ENCODE results near the gene PRKCH. TPM values are rescaled to one million over a fixed set of nuclear protein-coding genes. Genes with fewer than 3 reads are reported as not detected.

PRKCH gene
- total and polyA plus RNA-seq, 2 donors from 2014 or later = 8.3 to 47.0 TPM

GRCh38 chr14:61481701-61482100, 160.3 kb downstream of the PRKCH start:
- Histone ChIP-seq H3K9me3 (ENCODE audit: control insufficient read depth in 2 of 3, insufficient read depth in 1 of 3, low read length in 3 of 3) (no peaks in the 10 kb centered on the region), H3K4me1 (ENCODE audit: control insufficient read depth in 2 of 3, insufficient read depth in 2 of 3, low read depth in 1 of 3, low read length in 3 of 3) (peaks cover 0 to 23% (median 21%) of the 10 kb centered on the region in 3 donors), H3K36me3 (ENCODE audit: control insufficient read depth in 2 of 3, insufficient read depth in 3 of 3, low read length in 3 of 3) (no peaks in the 10 kb centered on the region), H3K4me3 (ENCODE audit: low read length in 3 of 3) (no peak overlapping the region), H3K27me3 (ENCODE audit: control insufficient read depth, insufficient read depth, low read length) (no peaks in the 10 kb centered on the region), H3K27ac (ENCODE audit: low read depth in 2 of 2, low read length in 2 of 2) (no peak overlapping the region), H3K9ac (ENCODE audit: low read length in 3 of 3) (no peak overlapping the region)
- FAIRE-seq (no peak), DNase-seq (no peak)
- no peak for TF ChIP-seq CTCF (IDR thresholded peaks at IDR 0.05; ENCODE audit: borderline replicate concordance, extremely low read depth, insufficient read depth)
- intact Hi-C loops (cut with DNase I) = loop anchor here (10.0 kb wide), 1 partner anchor 63 kb away; no protein-coding TSS in a partner anchor

- peak overlapping the region in 1 of 2 donors; percentile 35 for H3K27ac ChIP-seq (ENCODE audit: low read depth in 2 of 2, low read length in 2 of 2)
- H3K9ac ChIP-seq (ENCODE audit: low read length in 3 of 3) = peak overlapping the region in 1 of 3 donors; percentile 23
- intact Hi-C loops (cut with DNase I) = loop anchor here (10.0 kb wide), 1 partner anchor 62 kb away; no protein-coding TSS in a partner anchor
- H3K27me3 ChIP-seq (ENCODE audit: control insufficient read depth, insufficient read depth, low read length) = no peaks in the 10 kb centered on the region
- H3K4me1 ChIP-seq (ENCODE audit: control insufficient read depth in 2 of 3, insufficient read depth in 2 of 3, low read depth in 1 of 3, low read length in 3 of 3) = peaks cover 0 to 18% (median 18%) of the 10 kb centered on the region in 3 donors
- TF ChIP-seq CTCF (IDR thresholded peaks at IDR 0.05; ENCODE audit: borderline replicate concordance, extremely low read depth, insufficient read depth) = no peak
- FAIRE-seq (no peak), DNase-seq (no peak)
- no peaks in the 10 kb centered on the region for H3K36me3 ChIP-seq (ENCODE audit: control insufficient read depth in 2 of 3, insufficient read depth in 3 of 3, low read length in 3 of 3)
- no peaks in the 10 kb centered on the region for H3K9me3 ChIP-seq (ENCODE audit: control insufficient read depth in 2 of 3, insufficient read depth in 1 of 3, low read length in 3 of 3)
- H3K4me3 ChIP-seq (ENCODE audit: low read length in 3 of 3) = no peak overlapping the region
These were observed 161.2 kb downstream of the PRKCH start for GRCh38 chr14:61482348-61483206.

- DNase-seq = no peak
- Histone ChIP-seq H3K36me3 (ENCODE audit: control insufficient read depth in 2 of 3, insufficient read depth in 3 of 3, low read length in 3 of 3) (no peaks in the 10 kb centered on the region), H3K27me3 (ENCODE audit: control insufficient read depth, insufficient read depth, low read length) (no peaks in the 10 kb centered on the region), H3K9me3 (ENCODE audit: control insufficient read depth in 2 of 3, insufficient read depth in 1 of 3, low read length in 3 of 3) (no peaks in the 10 kb centered on the region), H3K9ac (ENCODE audit: low read length in 3 of 3) (no peak overlapping the region), H3K4me1 (ENCODE audit: control insufficient read depth in 2 of 3, insufficient read depth in 2 of 3, low read depth in 1 of 3, low read length in 3 of 3) (peaks cover 0 to 9% (median 9%) of the 10 kb centered on the region in 3 donors), H3K27ac (ENCODE audit: low read depth in 2 of 2, low read length in 2 of 2) (no peak overlapping the region), H3K4me3 (ENCODE audit: low read length in 3 of 3) (no peak overlapping the region)
- TF ChIP-seq CTCF (IDR thresholded peaks at IDR 0.05; ENCODE audit: borderline replicate concordance, extremely low read depth, insufficient read depth) = no peak
- intact Hi-C loops (cut with DNase I) = loop anchor here (10.0 kb wide), 1 partner anchor 61 kb away; no protein-coding TSS in a partner anchor
- FAIRE-seq = no peak
These were observed 162.1 kb downstream of the PRKCH start for GRCh38 chr14:61483476-61483875.

All from kidney (tissue), 14 donors.